Stimulated activated CD4-positive, alpha-beta T cell treated with anti-CD3 and anti-CD28 coated beads, Interleukin-2, amount 100 ng/mL, for 4 hours (primary cell): Measurements from ENCODE around the gene TMEM171.

Source experiments
- DNase-seq: peaks from one replicate; pipeline ENCODE4 v3.0.0-alpha.2; 2020; ENCODE audit warnings: low read depth

TMEM171 gene

DNA sequence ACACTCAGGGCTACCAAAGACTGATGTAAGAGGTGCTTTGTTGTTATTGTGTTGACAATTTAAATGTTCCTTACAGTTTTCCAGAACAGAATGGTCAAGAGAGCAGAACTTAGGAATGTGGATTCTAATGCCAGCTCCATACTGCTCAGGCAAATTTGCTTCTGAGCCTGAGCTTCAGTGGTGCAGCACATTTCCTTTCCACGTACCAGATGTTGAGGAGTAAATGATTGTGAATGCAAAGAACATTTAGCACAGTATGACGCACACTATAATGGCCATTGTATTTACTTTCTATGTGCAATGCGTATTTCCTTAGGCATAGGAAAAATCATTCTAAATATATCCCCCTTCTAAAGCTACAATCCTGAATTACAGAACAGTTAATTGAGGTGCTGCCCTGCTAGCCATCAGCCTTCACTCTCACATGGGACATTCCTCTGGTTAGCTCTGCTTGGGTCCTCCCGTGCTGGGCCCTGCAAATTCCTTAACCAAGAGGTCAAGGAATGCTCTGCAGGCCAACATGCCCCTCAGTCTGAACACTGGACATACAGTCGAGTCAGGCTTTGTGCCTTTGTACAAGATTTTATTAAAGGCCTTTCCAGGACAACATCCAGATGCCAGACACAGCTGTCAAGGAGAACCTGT lies 31.5 kb downstream of the TMEM171 start:
- no peak for DNase-seq

DNA sequence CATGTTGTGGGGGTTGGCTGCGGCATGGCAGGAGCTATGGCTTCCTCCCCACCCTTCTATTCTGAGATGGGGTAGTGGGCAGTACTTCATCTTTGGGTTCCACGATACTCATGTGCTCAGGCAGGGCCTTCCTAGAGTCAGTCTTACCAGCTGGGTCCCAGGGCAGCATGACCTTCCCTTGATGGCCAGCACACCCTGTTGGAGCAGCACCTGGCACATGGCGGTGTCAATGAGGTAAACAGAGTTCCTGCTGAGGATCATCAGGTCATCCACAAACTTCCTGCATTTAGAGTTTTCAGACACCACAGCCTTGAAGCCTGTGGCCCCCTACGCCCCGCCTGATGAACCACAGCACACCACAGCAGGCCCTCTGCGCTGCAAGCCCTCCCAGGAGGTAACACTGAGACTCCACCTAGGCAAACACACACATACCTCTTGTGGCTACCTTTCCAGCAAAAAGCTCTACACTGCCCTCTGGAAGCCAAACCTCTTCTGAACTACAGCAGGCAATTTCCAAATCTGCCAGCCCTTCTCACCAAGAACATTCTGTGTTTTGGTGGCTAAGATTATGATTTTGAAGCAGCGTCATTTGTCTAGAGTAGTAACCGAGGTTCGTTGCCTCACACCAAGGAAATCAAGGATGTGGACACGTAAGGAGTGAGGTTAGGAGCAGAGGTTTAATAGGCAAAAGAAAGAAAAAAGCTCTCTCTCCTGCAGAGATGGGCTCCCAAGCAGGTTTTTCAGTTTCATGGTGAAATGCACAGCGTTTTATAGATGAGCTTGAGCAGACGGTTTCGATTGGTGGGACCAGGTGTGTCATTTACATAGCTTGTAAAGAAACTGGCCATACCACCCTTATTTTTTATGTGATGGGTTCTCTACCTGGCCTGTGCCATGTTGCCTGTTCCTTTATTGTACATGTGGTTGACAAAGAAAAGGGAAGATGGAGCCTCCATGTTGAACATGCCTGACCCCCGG lies 32.3 kb downstream of the TMEM171 start:
- DNase-seq, result no peak

DNA sequence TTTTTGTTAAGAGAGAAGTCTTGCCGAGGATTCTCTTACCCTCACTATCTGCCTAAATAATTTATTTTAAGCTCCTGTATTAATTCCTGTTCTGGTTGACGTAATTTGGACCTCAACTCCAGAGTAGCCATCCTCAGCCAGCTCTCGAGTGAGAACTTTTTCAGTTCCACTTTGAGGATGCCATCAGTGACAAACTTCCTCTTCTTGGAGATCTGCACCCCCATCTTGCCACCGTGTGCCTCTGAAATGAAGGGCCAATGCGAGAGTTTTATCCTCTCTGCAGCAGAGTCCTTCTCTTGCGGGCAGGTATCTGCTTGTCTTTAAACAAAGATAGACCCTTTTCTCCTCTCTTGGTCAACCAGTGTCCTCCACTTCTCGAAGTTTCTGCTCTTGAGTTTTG lies 33.1 kb downstream of the TMEM171 start:
- no peak for DNase-seq

DNA sequence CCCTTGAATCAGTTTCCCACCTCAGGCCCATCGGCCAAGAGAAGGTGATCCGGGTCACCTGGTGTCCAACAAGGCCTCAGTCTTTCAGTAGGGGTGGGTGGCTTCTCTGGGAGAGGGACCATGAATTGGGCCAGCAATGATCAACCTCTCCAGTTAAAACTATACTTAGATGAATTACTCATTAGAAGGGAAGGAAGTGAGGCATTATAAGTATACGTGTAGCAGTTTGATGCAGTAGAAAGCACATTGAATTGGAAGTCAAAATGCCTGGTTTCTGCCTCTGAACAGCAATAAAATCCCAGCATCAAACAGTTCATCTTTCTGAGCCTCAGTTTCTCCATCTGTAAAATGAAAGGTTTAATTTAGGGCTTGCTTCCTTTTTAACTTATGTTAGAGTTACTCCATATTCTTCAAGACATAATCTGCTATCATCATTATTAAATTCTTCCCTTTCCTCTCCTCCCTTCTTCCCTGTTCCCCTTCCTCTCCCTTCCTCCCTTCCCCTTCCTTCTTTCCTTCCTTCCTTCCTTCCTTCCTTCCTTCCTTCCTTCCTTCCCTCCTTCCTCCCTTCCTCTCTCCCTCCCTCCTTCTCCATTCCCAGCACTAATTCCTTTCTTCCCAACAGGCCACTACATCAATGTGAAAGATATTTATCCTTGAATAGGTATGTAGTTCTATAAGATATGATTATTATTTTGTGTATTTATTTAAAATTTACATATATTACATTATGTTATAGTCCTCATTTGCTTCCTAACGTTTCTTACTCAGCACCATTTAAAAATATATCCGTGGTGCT lies 34.0 kb downstream of the TMEM171 start:
- no peak for DNase-seq

DNA sequence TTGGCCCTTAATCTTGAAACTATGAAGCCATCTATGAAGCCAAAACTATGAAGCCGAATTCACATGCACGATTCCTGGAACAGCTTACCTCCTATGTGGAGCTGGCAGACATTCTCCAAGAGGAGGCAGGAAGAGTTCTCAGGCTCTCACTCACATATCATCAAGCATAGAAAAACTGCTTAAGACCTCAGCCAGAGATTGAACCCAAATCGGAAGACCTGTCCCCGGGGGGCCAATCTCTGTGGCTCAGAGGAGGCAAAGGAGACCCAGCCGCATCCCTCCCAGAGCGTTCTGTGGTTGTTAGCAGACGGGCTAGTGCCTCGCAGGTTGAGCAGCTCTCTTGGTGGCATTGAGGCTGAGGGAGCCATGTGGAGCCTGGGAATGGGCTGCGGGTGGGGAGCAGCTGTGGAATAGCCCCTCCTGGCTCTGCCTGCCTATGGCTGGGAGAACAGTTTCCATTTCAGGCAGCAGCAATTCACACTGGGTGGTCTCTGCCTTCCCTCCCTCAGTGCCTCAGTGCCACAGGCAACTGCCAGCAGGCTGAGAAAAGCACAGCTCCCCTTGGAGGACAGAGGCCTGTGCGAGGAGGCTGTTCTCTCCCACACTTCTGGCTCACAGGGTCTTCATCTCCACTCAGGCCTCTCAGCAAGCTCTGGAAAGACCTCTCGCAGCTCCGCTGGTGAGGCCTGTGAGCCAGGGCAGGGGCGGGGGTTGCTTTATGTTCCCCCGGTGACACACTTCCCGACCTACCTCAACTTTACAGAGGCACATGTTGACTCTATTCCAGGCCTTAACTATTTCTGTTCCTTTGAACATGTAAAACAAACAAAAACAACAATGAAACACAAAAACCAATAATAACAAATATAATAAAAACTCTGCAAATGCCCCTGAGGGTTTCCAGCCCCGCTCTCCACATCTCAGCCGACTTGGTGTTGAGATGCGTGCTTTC lies 35.2 kb downstream of the TMEM171 start:
- no peak for DNase-seq

DNA sequence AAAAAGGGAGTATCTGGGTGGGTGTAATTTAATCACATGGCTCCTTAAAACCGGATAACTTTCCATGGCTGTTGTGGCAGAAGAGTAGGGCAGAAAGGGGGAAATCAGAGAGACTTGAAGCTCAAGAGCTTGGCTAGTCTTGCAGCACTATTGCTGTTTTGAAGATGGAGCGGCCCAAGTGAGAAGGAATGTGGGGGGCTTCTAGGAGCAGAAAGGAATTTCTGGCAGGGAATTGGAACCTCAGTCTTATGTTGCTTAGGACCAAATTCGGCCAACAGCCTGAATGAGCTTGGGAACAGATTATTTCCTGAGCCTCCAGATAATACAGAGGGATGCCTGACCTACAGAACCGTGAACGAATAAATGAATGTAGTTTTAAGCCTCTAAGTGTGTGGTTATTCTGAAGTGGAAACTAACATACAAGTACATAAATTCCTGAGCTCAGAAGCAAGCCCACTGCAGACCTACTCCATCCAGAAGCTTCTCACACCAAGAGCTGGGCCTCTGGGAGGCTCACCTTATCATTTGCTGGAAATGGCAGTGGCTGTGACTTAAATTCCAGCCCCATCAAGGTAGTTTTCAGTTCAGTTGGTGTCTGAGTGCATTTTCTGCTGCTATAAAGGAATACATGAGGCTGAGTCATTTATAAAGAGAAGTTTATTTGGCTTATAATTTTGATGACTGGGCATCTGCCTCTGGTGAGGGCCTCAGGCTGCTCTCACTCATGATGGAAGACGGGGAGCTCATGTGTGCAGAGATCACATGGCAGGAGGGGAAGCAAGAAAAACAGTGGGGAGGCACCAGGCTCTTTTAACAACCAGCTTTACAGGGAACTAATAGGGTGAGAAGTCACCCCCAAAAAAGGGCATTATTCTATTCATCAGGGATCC lies 37.3 kb downstream of the TMEM171 start:
- DNase-seq, result no peak

DNA sequence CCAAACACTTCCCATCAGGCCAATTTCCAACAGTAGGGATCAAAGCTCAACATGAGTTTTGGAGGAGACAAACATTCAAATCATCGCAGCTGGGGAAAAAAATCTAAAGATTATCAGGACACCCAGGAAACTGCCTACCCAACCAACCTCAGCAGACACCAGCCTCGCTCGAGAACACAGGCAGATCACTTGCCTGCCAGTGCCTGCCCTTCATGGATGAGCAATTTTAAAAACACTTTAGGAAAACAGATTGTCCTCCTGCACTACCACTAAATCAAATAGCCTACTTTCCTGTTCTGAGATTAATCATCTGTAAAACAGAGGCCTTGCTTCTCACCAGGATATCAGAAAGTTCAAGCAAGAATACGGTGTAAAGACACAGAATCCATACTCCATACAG lies 37.9 kb downstream of the TMEM171 start:
- DNase-seq, result no peak

DNA sequence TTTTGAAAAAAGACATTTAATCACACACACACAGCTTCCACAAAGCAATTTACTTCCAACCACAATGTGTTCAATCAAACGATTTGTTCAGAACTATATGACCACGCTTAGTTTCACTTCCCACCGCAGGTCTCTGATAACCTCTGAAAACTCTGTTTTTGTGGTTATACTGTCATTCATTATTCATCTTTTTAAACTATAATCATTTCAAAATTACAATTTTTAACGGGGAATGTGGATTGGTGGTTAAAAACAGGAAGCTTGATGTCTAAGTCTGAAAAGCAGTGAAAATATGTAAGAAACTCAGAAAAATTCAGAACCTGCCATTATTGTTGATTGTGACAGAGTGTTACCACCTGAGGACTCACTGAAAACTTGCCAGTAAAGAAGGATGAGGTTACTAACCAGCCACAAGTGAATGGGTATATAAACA lies 39.9 kb downstream of the TMEM171 start:
- DNase-seq, result peak; percentile 52

DNA sequence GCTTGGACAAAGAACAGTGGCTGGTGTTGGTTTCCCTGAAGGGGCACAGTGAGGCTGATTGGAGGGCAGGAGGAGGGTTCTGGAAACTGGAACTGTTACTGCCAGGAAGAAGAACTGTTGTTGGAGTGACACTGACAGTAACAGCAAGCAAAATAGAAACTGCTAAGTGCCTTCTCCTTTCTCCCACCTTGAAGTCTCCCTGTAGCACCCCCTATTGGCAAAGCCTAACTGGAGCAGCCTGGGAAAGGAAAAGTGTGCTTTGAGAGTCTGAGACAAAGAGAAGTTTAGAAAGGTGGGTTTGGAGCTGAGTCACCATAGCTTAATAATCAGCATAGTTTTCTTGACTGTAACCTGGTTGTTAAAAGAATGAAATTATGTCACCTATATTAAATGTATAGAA lies 50.1 kb downstream of the TMEM171 start:
- DNase-seq, result no peak

DNA sequence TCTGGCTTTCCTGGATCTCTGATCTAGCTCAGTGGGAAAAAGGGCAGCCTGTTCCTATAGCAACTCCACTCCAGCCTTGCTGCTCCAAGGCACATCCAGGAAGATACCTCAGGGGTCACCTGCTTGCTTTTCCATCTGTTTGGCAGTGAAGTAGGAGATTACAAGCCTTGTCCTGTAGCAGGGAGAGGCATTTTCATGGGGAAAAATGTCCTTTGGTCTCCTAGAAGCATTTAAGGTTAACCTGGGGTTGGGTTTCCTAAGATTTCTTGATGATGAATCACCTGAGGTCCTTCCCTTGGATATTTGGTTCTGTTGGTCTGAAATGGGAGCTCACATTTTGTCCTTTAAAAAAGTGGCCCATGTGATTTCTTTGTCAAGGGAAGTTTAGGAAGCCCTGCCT lies 51.1 kb downstream of the TMEM171 start:
- no peak for DNase-seq

DNA sequence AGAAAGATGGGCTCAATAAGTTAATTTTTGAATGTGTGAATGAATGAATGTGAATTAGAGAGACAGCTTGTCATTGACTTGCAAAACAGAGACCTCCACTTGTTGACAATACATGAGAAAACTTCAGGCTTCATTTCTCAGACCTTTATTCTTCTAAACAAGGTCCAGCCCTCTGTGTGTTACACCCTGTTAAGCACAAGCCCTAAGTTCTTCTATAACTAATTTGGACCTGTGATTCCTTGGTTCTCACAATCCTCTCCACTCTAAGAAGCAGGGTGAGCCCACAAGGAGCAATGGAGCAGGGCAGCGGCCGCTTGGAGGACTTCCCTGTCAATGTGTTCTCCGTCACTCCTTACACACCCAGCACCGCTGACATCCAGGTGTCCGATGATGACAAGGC lies 52.6 kb downstream of the TMEM171 start, which contains the start of gene TMEM174:
TMEM174 (plus strand) TSS at position 243 of the 400 bp plus-strand sequence; CDS start at position 294, 51 bp downstream.
- no peak for DNase-seq

DNA sequence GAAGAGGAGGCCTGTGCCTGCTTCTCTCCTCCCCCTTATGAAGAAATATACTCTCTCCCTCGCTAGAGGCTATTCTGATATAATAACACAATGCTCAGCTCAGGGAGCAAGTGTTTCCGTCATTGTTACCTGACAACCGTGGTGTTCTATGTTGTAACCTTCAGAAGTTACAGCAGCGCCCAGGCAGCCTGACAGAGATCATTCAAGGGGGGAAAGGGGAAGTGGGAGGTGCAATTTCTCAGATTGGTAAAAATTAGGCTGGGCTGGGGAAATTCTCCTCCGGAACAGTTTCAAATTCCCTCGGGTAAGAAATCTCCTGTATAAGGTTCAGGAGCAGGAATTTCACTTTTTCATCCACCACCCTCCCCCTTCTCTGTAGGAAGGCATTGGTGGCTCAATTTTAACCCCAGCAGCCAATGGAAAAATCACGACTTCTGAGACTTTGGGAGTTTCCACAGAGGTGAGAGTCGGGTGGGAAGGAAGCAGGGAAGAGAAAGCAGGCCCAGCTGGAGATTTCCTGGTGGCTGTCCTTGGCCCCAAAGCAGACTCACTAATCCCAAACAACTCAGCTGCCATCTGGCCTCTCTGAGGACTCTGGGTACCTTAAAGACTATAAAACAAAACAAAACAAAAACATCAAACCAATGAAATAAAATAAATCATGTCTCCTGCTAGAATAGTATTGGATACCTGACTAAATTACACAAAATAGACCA lies 53.9 kb downstream of the TMEM171 start:
- no peak for DNase-seq

DNA sequence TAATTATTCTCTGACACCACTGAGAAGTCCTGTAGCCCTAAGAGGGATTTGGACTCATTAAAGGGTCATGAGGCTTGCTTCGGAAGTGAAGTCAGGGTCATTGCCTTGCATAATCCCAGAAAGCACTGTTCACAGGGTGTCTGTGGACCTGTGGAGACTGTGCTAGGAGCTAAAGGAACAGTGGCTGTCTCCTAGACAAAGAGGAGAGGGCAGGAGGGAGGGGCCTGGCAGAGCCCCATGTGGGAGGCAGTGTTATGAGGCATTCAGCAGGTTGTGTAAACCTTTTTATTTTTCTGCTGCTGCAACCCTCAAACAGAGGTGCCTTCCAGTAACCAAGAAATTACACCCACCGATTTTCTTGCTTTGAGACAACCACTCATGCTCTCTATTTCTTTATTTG lies 55.9 kb downstream of the TMEM171 start:
- DNase-seq, result no peak

DNA sequence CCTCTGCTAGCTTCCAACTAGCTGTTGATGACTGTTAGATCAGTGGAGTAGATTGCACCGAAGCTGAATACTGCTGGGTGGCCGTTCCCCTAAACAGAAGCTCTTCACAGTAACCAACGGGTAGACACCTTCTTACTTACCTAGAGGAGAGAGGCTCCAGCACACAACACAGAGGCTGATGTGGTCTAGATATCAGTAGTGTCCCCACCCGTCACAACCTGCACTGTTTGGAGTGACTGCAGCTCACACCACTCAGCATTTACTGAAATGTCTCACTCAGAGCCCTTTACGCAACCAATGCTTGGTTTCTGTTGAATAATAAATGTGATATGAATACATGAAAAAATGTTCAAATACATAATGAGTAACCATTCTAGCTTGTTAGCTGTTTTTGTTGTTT lies 57.9 kb downstream of the TMEM171 start:
- DNase-seq, result no peak

DNA sequence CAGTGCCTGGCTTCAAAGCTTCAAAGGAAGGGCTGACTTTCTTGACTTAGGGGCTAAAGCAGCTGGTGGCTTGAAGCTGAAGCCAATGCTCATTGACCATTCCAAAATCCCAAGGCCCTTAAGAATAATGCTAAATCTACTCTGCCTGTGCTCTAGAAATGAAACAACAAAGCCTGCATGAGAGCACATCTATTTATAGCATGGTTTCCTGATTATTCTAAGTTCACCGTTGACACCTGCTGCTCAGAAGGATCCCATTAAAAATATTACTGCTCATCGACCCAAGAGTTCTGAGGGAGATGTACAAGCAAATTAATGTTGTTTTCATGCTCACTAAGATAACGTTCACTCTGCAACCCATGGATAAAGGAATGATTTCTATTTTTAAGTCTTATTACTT lies 59.4 kb downstream of the TMEM171 start:
- no peak for DNase-seq

DNA sequence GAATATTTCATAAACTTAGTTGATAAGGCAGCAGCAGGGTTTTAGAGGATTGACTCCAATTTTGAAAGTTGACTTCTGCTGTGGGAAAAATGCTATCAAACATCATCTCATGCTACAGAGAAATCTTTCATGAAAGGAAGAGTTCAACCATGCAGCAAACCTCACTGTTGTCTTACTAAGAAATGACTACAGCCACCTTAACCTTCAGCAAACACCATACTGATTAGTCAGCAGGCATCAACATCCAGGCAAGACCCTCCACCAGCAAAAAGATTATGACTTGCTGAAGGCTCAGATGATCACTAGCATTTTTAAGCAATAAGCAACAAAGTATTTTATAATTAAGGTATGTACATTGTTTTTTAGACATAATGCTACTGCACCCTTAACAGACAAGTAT lies 60.2 kb downstream of the TMEM171 start:
- no peak for DNase-seq
